Astrocyte of the spinal cord (primary cell): ENCODE measurements around the gene MEIS2.

ENCODE experiments used
- DNase-seq: peaks from one replicate; pipeline ENCODE4 v3.0.0; 2011; ENCODE audit warnings: low read depth, low spot score
- H3K4me3 ChIP-seq: 2 replicates; pipeline ENCODE4 v1.5.1; 2011; ENCODE audit warnings: low read depth, mild to moderate bottlenecking, low read length, moderate library complexity
- CTCF ChIP-seq: IDR thresholded peaks from 2 replicates; pipeline ENCODE4 v1.5.1; 2012; ENCODE audit warnings: low read depth, mild to moderate bottlenecking, low read length, inconsistent platforms
- in situ Hi-C: cut with HindIII; loops from 2 replicates; pipeline ENCODE4 v1.10.0; 2017; ENCODE audit warnings: low sequenced_read_pairs

The MEIS2 gene

GRCh38 chr15:37058316-37058985 lies 41.9 kb downstream of the MEIS2 start:
- DNase-seq: no peak

GRCh38 chr15:37057831-37058230 lies 42.5 kb downstream of the MEIS2 start:
- in situ Hi-C loops: no loop called here
- DNase-seq: no peak
- no peak for TF ChIP-seq CTCF
- no peak overlapping the region for H3K4me3 ChIP-seq

More at GRCh38 chr15:37058316-37058985, 41.9 kb downstream of the MEIS2 start:
- no peak overlapping the region for H3K4me3 ChIP-seq
- no peak for TF ChIP-seq CTCF
- in situ Hi-C loops: no loop called here

DNA sequence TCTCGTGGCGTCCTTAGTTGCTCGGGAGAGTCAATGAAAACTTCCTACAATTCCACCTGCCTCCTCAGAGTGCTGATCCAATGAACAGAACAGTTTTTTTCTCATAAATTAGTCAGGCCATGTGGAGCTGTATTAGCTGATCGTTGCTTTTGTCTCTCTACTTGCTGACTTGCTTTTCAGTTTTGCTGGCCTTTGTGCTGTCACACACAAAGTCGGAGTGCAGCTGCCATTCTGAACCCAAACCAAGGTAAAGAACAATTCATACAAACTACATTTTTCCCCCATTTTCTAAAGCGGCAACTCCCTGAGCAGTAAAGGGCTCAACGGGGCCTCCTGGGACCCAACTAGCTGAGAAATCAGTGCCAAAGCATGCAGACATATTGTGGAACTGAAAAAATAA lies 43.1 kb downstream of the MEIS2 start:
- no peak for DNase-seq
- no peak overlapping the region for H3K4me3 ChIP-seq
- in situ Hi-C loops: no loop called here
- no peak for TF ChIP-seq CTCF

GRCh38 chr15:37056177-37057121 lies 43.9 kb downstream of the MEIS2 start:
- in situ Hi-C loops: no loop called here
- no peak overlapping the region for H3K4me3 ChIP-seq
- TF ChIP-seq CTCF: no peak
- peak; percentile 47 for DNase-seq

GRCh38 chr15:37055481-37055880 lies 44.9 kb downstream of the MEIS2 start:
- no peak for TF ChIP-seq CTCF
- in situ Hi-C loops: no loop called here
- no peak overlapping the region for H3K4me3 ChIP-seq
- no peak for DNase-seq

- H3K4me3 ChIP-seq: no peak overlapping the region
- no peak for TF ChIP-seq CTCF
- in situ Hi-C loops: no loop called here
- DNase-seq: no peak
Observed at GRCh38 chr15:37054336-37054735, 46.0 kb downstream of the MEIS2 start.
